Heart right ventricle (tissue), 16 donors: ENCODE measurements around the gene ACR. TPM values are rescaled to one million over a fixed set of nuclear protein-coding genes. Genes with fewer than 3 reads are reported as not detected.

Experiments used
- ATAC-seq, 8 donors: fragments of 200-7000 bp; cut with Tn5 transposase; one replicate each; pipeline ENCODE4 v1.9.1; 2020; ENCODE audit warnings: mild to moderate bottlenecking in 8 of 8, moderate library complexity in 8 of 8, moderate number of reproducible peaks in 1 of 8
- DNase-seq, 2 donors: peaks; one replicate each; pipeline ENCODE4 v3.0.0-alpha.2; 2020
- H3K27ac ChIP-seq, 10 donors: fragments of 200-600 bp; sonication (generic) in 2 of 10; one replicate each; pipeline versions ENCODE4 v1.5.0 to v1.8.0; 2020 to 2022; ENCODE audit warnings: mild to moderate bottlenecking in 3 of 10
- H3K27me3 ChIP-seq, 7 donors: fragments of 200-600 bp; one replicate each; pipeline ENCODE4 v1.8.0; 2021 to 2022; ENCODE audit warnings: mild to moderate bottlenecking in 2 of 7
- H3K36me3 ChIP-seq, 9 donors: fragments of 200-600 bp; sonication (generic) in 1 of 9; one replicate each; pipeline versions ENCODE4 v1.5.0 to v1.8.0; 2020 to 2022; ENCODE audit warnings: mild to moderate bottlenecking in 2 of 9
- H3K4me1 ChIP-seq, 9 donors: fragments of 200-600 bp; sonication (generic) in 1 of 9; one replicate each; pipeline versions ENCODE4 v1.5.0 to v1.8.0; 2020 to 2022; ENCODE audit warnings: mild to moderate bottlenecking in 4 of 9
- H3K4me3 ChIP-seq, 10 donors: fragments of 200-600 bp; sonication (generic) in 2 of 10; one replicate each; pipeline versions ENCODE4 v1.5.0 to v1.8.0; 2020 to 2022; ENCODE audit warnings: mild to moderate bottlenecking in 7 of 10, moderate library complexity in 2 of 10
- H3K9me3 ChIP-seq, 11 donors: fragments of 200-600 bp in 10 of 11; sonication (generic) in 2 of 11; one replicate each; pipeline versions ENCODE4 v1.5.0 to v1.8.0; 2013 to 2022; ENCODE audit warnings: mild to moderate bottlenecking in 2 of 11, control low read depth in 1 of 11, moderate library complexity in 1 of 11
- CTCF ChIP-seq, 9 donors: fragments of 200-600 bp; sonication (generic) in 2 of 9; IDR thresholded peaks; one replicate each; pipeline versions ENCODE4 v1.5.0 to v1.8.0; 2021 to 2022; ENCODE audit warnings: antibody characterized with exemption in 9 of 9, mild to moderate bottlenecking in 5 of 9, moderate library complexity in 1 of 9
- whole genome bisulfite sequencing, 2 donors: extraction: QIAGEN DNeasy Blood & Tissue Kit; methylation state at CpG; one replicate each; pipeline ENCODE4 v1.1.7; 2013; ENCODE audit warnings: inconsistent platforms in 1 of 2; 5-methylcytosine and 5-hydroxymethylcytosine counted together
- intact Hi-C, 10 donors: fragments of 100-400 bp; cut with DNase I; formaldehyde crosslinking; loops; one replicate each; pipeline versions ENCODE4 v1.11.1 to v1.14.2; 2022
- polyA plus RNA-seq, 2 donors: library from polyadenylated mRNA; stranded (reverse); fragments of 200-250 nt; gene quantifications; one replicate each; pipeline ENCODE4 v1.2.3, GENCODE V29; 2013
- total RNA-seq, 10 donors: library from RNA; stranded (reverse); fragmentation: NEBNext Ultra II Directional in 3 of 10; extraction: Animal tissue kit (Norgen Biotek cat#: 25700) in 3 of 10; gene quantifications; one replicate each; pipeline versions ENCODE4 v1.2.1 to v1.2.4, GENCODE V29; 2021 to 2023
- donor health status: Arrhythmogenic right ventricular cardiomyopathy.
- donor health status: ischemic (EF 13 %, LVEDD 7.1; RV severe dilation, severe dysfunction).
- donor health status: healthy with polysubstance abuse.
- donor health status: DM: no; HTN: yes; CAD: no.
- donor health status: DM: no; HTN: no; CAD: no.
- donor health status: ischemic (EF 25% LVEDD 6.9; RV normal size, moderate dysfunction).
- donor health status: ischemic (EF 25% LVEDD 5.7; RV mildly dilated, moderate dysfunction).
- donor health status: healthy.
- donor health status: DM: yes; HTN: yes; CAD: no.
- donor health status: Ischemic cardiomyopathy.
- donor health status: ischemic (EF 35%, LVEDD 5.7; RV mildly dilated, moderate dysfunction).
- donor health status: nonischemic (EF 11% LVEDD 7.7; RV severe dilation, severe dysfunction).
- donor health status: DM: yes; HTN: yes; CAD: no.
- donor health status: PGD.
- donor health status: ischemic (EF 29% LVEDD 5.4; RV normal size, mild dysfunction).
- donor health status: nonischemic (EF 23%, LVEDD 6.1; RV moderate dilation, normal function).

The ACR gene
- total and polyA plus RNA-seq, 12 donors = 0.13 to 1.1 (median 0.50) TPM; not detected in 1

- Histone ChIP-seq H3K4me1 (peaks cover 0 to 42% (median 25%) of the 10 kb centered on the region in 9 donors), H3K27ac (no peak overlapping the region), H3K27me3 (peaks cover 0 to 29% (median 21%) of the 10 kb centered on the region in 7 donors), H3K9me3 (no peaks in the 10 kb centered on the region), H3K4me3 (no peak overlapping the region), H3K36me3 (peaks cover 0 to 78% (median 8%) of the 10 kb centered on the region in 9 donors)
- 36 to 44% methylated on average over 25 to 40 of the region's 40 CpGs for WGBS, 2 donors
- intact Hi-C loops = no loop called here
- no peak for TF ChIP-seq CTCF (IDR thresholded peaks at IDR 0.05)
- ATAC-seq (no peak), DNase-seq (no peak)
Measured at GRCh38 chr22:50719814-50720300, 18.1 kb upstream of the ACR start.

GRCh38 chr22:50720301-50721256, 17.4 kb upstream of the ACR start:
- Histone ChIP-seq H3K4me3 (no peak overlapping the region), H3K27me3 (peaks cover 0 to 29% (median 21%) of the 10 kb centered on the region in 7 donors), H3K27ac (no peak overlapping the region), H3K36me3 (peaks cover 0 to 78% (median 5%) of the 10 kb centered on the region in 9 donors), H3K4me1 (peaks cover 0 to 49% (median 26%) of the 10 kb centered on the region in 9 donors), H3K9me3 (no peaks in the 10 kb centered on the region)
- DNase-seq = no peak
- 38 to 55% methylated on average over 70 to 131 of the region's 132 CpGs for WGBS, 2 donors
- peak in 1 of 8 donors; percentile 9 for ATAC-seq
- intact Hi-C loops = no loop called here
- TF ChIP-seq CTCF (IDR thresholded peaks at IDR 0.05) = no peak

GRCh38 chr22:50721257-50721844, 16.7 kb upstream of the ACR start:
- peaks cover 0 to 56% (median 30%) of the 10 kb centered on the region in 9 donors for H3K4me1 ChIP-seq
- TF ChIP-seq CTCF (IDR thresholded peaks at IDR 0.05) = no peak

GRCh38 chr22:50722048-50722701, 15.8 kb upstream of the ACR start:
- Histone ChIP-seq H3K36me3 (peaks cover 0 to 79% (median 5%) of the 10 kb centered on the region in 9 donors), H3K4me1 (peaks cover 0 to 65% (median 36%) of the 10 kb centered on the region in 9 donors), H3K9me3 (no peaks in the 10 kb centered on the region), H3K4me3 (no peak overlapping the region), H3K27me3 (peaks cover 0 to 29% (median 21%) of the 10 kb centered on the region in 7 donors), H3K27ac (peak overlapping the region in 1 of 10 donors; percentile 34)
- ATAC-seq = no peak
- intact Hi-C loops = no loop called here
- TF ChIP-seq CTCF (IDR thresholded peaks at IDR 0.05) = no peak
- WGBS, 2 donors = 89 to 93% methylated on average over 33 of the region's 33 CpGs
- no peak for DNase-seq

More at GRCh38 chr22:50721257-50721844, 16.7 kb upstream of the ACR start:
- Histone ChIP-seq H3K27me3 (peaks cover 0 to 29% (median 21%) of the 10 kb centered on the region in 7 donors), H3K36me3 (peaks cover 0 to 79% (median 5%) of the 10 kb centered on the region in 9 donors), H3K27ac (peak overlapping the region in 1 of 10 donors; percentile 34), H3K4me3 (no peak overlapping the region), H3K9me3 (no peaks in the 10 kb centered on the region)
- intact Hi-C loops = no loop called here
- peak in 1 of 2 donors; percentile 21 for DNase-seq
- 79 to 81% methylated on average over 32 of the region's 32 CpGs for WGBS, 2 donors
- peak in 3 of 8 donors; percentile 4 to 6 (median 5) for ATAC-seq
